Measurements from ENCODE around the gene ANTXR1.

DNA sequence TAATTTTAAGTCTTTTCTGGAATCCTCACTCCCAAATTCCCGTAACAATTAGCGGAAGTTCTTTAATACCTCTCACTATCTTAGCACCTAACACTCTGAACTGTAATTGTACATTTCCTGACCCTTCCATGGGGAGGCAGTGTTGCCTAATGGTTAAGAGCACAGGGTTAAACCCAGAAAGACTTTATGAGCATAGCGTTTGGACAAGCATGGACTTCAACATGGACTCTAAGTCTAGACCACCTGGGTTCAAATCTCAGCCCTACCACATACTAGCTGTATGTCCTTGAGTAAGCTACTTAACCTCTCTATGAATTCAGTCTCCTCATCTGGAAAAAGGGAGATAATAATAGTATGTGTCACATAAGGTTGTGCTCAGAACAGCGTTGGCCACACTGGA, 13.0 kb downstream of the ANTXR1 start:
- TF ChIP-seq, protein P1, sequence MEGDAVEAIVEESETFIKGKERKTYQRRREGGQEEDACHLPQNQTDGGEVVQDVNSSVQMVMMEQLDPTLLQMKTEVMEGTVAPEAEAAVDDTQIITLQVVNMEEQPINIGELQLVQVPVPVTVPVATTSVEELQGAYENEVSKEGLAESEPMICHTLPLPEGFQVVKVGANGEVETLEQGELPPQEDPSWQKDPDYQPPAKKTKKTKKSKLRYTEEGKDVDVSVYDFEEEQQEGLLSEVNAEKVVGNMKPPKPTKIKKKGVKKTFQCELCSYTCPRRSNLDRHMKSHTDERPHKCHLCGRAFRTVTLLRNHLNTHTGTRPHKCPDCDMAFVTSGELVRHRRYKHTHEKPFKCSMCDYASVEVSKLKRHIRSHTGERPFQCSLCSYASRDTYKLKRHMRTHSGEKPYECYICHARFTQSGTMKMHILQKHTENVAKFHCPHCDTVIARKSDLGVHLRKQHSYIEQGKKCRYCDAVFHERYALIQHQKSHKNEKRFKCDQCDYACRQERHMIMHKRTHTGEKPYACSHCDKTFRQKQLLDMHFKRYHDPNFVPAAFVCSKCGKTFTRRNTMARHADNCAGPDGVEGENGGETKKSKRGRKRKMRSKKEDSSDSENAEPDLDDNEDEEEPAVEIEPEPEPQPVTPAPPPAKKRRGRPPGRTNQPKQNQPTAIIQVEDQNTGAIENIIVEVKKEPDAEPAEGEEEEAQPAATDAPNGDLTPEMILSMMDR (IDR thresholded peaks at IDR 0.05) = peak; percentile 45 to 72 (median 60)
- TF ChIP-seq POLR2AphosphoS5 (IDR thresholded peaks at IDR 0.05) (no peak), EP300 (IDR thresholded peaks at IDR 0.05; ENCODE audit: low read depth) (no peak)
